Panc1 (cell line): Measurements from ENCODE around the gene NEK6. TPM values are rescaled to one million over a fixed set of nuclear protein-coding genes. Genes with fewer than 3 reads are reported as not detected.

Experiments used
- ATAC-seq: fragments of 200-7000 bp; cut with Tn5 transposase; 2 replicates; pipeline ENCODE4 v1.9.1; 2020; ENCODE audit warnings: mild to moderate bottlenecking, moderate library complexity
- BruUV-seq: library from RNA; stranded (reverse); fragments of 400-500 nt; replicated peaks from 2 replicates; lab custom pipeline; 2021; lab: Mats Ljungman, UMichigan
- CTCF ChIA-PET: fragments of 300-600 bp; sonication (Branson Sonifier 250); formaldehyde crosslinking; loops from one replicate; lab custom pipeline; 2022; ENCODE audit warnings: antibody characterized with exemption; lab: Charles Lee
- POLR2A ChIA-PET: fragments of 300-600 bp; sonication (Branson Sonifier 250); formaldehyde crosslinking; loops from one replicate; lab custom pipeline; 2022; ENCODE audit warnings: antibody characterized with exemption; lab: Charles Lee
- DNase-seq: peaks from one replicate; pipeline ENCODE4 v3.0.0-alpha.2; 2010; ENCODE audit warnings: low read depth, low spot score
- H3K27ac ChIP-seq: 2 replicates; pipeline ENCODE4 v1.5.1; 2011; ENCODE audit warnings: mild to moderate bottlenecking, low read length, inconsistent platforms
- H3K27me3 ChIP-seq: fragments of 200-500 bp; sonication (Bioruptor generic); 2 replicates; pipeline ENCODE4 v1.6.0; 2014; ENCODE audit warnings: low read length, inconsistent platforms; ENCODE audit not compliant: control insufficient read depth, insufficient read depth
- H3K36me3 ChIP-seq: fragments of 200-500 bp; sonication (Bioruptor generic); 2 replicates; pipeline ENCODE4 v1.5.1; 2014; ENCODE audit warnings: inconsistent platforms, mild to moderate bottlenecking, low read length, moderate library complexity; ENCODE audit not compliant: control insufficient read depth, insufficient read depth
- H3K4me1 ChIP-seq: 2 replicates; pipeline ENCODE4 v1.5.1; 2011; ENCODE audit warnings: inconsistent platforms, mild to moderate bottlenecking, low read length, moderate library complexity; ENCODE audit not compliant: control insufficient read depth, insufficient read depth
- H3K4me3 ChIP-seq, 2 experiments: 2 replicates each; pipeline ENCODE4 v1.5.1; 2011 to 2012; ENCODE audit warnings: low read depth in 2 of 2, low read length in 2 of 2, mild to moderate bottlenecking in 2 of 2, inconsistent platforms in 1 of 2, moderate library complexity in 1 of 2
- H3K9me3 ChIP-seq: fragments of 200-500 bp; sonication (Bioruptor generic); 2 replicates; pipeline ENCODE4 v1.5.1; 2014; ENCODE audit warnings: low read depth, mild to moderate bottlenecking, inconsistent platforms, low read length, moderate library complexity; ENCODE audit not compliant: control insufficient read depth, insufficient read depth
- CTCF ChIP-seq: fragments of 450-650 bp; IDR thresholded peaks from 2 replicates; pipeline ENCODE4 v1.5.1; 2017; ENCODE audit warnings: mild to moderate bottlenecking
- POLR2AphosphoS5 ChIP-seq: IDR thresholded peaks from 2 replicates; pipeline ENCODE4 v1.6.1; 2012; ENCODE audit warnings: mild to moderate bottlenecking, low read depth, low read length, moderate library complexity
- REST ChIP-seq, 2 experiments: IDR thresholded peaks; 2 replicates each; pipeline ENCODE4 v1.6.1; 2011 to 2012; ENCODE audit warnings: low read depth in 2 of 2, control low read depth in 1 of 2, low read length in 1 of 2, mild to moderate bottlenecking in 1 of 2, moderate library complexity in 1 of 2; ENCODE audit not compliant: insufficient read depth in 1 of 2
- SIN3A ChIP-seq: IDR thresholded peaks from 2 replicates; pipeline ENCODE4 v1.6.1; 2012; ENCODE audit warnings: low read depth, mild to moderate bottlenecking, low read length, moderate library complexity, borderline replicate concordance; ENCODE audit not compliant: insufficient read depth
- TCF7L2 ChIP-seq: IDR thresholded peaks from 2 replicates; pipeline ENCODE4 v1.6.1; 2011; ENCODE audit warnings: mild to moderate bottlenecking, low read depth, low read length, inconsistent platforms
- in situ Hi-C: cut with HindIII; loops from 2 replicates; pipeline ENCODE4 v1.10.0; 2016; ENCODE audit warnings: low sequenced_read_pairs, low pct_unique_long_range_greater_than_20kb
- intact Hi-C: fragments of 100-400 bp; cut with micrococcal nuclease; formaldehyde crosslinking; loops from one replicate; pipeline ENCODE4 v1.10.0; 2022; ENCODE audit not compliant: unreplicated experiment
- total RNA-seq: library from RNA; stranded (reverse); gene quantifications from one replicate; pipeline ENCODE4 v1.2.1, GENCODE V29; 2021; ENCODE audit not compliant: unreplicated experiment

NEK6 gene
- total RNA-seq, 1 experiment from 2014 or later, result 56.3 TPM

- CTCF ChIA-PET, result interaction anchor here (0.6 kb wide), 1 partner anchor 58 kb away, joined by 6 read pairs; no protein-coding TSS in a partner anchor
- POLR2A ChIA-PET, result no interaction called here
- in situ Hi-C loops (no loop called here), intact Hi-C loops (no loop called here)
- H3K27me3 ChIP-seq, result no peaks in the 10 kb centered on the region
- TF ChIP-seq TCF7L2 (no peak), SIN3A (no peak), CTCF (no peak), REST (IDR thresholded peaks at IDR 0.05; ENCODE audit: insufficient read depth in 1 of 2, low read depth in 2 of 2, low read length in 1 of 2) (no peak), POLR2AphosphoS5 (no peak)
- H3K36me3 ChIP-seq, result no peaks in the 10 kb centered on the region; the same call in 1 of the 2 replicates
- DNase-seq, result no peak
- ATAC-seq, result no peak
- BruUV-seq, result no TSS peak
- H3K4me3 ChIP-seq, result no peak overlapping the region
- H3K27ac ChIP-seq, result no peak overlapping the region
- no peaks in the 10 kb centered on the region for H3K4me1 ChIP-seq
- no peaks in the 10 kb centered on the region for H3K9me3 ChIP-seq
These were observed 105.8 kb downstream of the NEK6 start for GRCh38 chr9:124363326-124364096.

GRCh38 chr9:124364141-124364540, 106.4 kb downstream of the NEK6 start:
- H3K9me3 ChIP-seq, result no peaks in the 10 kb centered on the region
- ATAC-seq (no peak), DNase-seq (no peak)
- CTCF ChIA-PET, result no interaction called here
- in situ Hi-C loops, result no loop called here
- intact Hi-C loops, result no loop called here
- no peaks in the 10 kb centered on the region for H3K27me3 ChIP-seq
- POLR2A ChIA-PET, result no interaction called here
- no peak overlapping the region for H3K4me3 ChIP-seq
- TF ChIP-seq TCF7L2 (no peak), CTCF (no peak)
- no peaks in the 10 kb centered on the region; the same call in 1 of the 2 replicates for H3K36me3 ChIP-seq
- H3K4me1 ChIP-seq, result peaks cover 4% of the 10 kb centered on the region
- no TSS peak for BruUV-seq
- H3K27ac ChIP-seq, result no peak overlapping the region
